Fibroblast of villous mesenchyme (primary cell): Measurements from ENCODE around the gene LHX1. TPM values are rescaled to one million over a fixed set of nuclear protein-coding genes. Genes with fewer than 3 reads are reported as not detected.

Experiments
- DNase-seq: peaks from one replicate; pipeline ENCODE4 v3.0.0-alpha.2; 2010; ENCODE audit warnings: low read depth
- H3K4me3 ChIP-seq: 2 replicates; pipeline ENCODE4 v1.5.1; 2011; ENCODE audit warnings: low read depth, mild to moderate bottlenecking, low read length
- total RNA-seq: library from RNA; depleted of rRNA; stranded (reverse); fragments of >200 nt; gene quantifications from 2 replicates; pipeline ENCODE4 v1.2.3, GENCODE V29; 2012
- TF ChIP-seq, protein P1 (sequence below): IDR thresholded peaks from 2 replicates; pipeline ENCODE4 v1.5.1; 2012; ENCODE audit warnings: low read depth, mild to moderate bottlenecking, low read length; ENCODE audit not compliant: insufficient read depth

Gene LHX1
- total RNA-seq, 1 donor: not detected

DNA sequence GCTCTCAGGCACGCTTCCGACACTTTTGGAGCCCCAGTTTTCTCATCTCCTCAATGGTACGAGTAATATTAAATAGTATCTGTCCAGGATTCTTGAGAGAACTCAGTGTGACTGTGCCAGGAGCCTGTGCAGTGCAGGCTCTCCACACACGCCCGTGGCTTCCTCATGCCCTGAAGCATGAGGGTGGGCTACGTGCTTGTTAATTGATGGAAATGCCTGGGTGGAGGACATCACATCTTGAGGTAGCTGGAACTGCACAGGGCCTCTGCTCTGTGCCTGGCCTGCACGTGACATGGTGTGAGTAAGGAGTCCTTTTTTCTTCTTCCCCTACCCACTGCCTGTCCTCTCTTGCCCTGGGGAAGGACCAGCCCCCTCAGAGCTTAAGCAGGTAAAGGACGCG, 43.1 kb upstream of the LHX1 start:
- no peak overlapping the region for H3K4me3 ChIP-seq
- TF ChIP-seq, protein P1, sequence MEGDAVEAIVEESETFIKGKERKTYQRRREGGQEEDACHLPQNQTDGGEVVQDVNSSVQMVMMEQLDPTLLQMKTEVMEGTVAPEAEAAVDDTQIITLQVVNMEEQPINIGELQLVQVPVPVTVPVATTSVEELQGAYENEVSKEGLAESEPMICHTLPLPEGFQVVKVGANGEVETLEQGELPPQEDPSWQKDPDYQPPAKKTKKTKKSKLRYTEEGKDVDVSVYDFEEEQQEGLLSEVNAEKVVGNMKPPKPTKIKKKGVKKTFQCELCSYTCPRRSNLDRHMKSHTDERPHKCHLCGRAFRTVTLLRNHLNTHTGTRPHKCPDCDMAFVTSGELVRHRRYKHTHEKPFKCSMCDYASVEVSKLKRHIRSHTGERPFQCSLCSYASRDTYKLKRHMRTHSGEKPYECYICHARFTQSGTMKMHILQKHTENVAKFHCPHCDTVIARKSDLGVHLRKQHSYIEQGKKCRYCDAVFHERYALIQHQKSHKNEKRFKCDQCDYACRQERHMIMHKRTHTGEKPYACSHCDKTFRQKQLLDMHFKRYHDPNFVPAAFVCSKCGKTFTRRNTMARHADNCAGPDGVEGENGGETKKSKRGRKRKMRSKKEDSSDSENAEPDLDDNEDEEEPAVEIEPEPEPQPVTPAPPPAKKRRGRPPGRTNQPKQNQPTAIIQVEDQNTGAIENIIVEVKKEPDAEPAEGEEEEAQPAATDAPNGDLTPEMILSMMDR: no peak
- no peak for DNase-seq

DNA sequence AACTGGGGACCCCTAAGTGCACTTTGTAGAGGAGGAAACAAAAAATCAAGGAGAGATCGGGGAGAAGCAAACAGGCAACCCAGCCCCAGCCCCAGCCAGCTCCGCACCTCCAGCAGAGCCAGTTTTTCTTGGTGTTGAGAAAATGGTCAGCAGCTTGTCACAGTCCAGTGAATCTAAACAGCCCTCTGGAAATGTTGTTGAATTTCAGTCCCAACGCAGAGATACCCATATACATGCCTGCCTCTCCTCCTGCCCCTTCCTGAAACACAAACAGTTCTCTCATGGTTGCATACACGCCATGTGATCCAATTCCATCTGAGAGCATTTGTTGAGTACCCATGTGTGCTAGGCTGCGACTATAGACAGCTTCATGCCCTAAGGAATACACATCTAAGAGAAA, 42.4 kb upstream of the LHX1 start:
- TF ChIP-seq, protein P1: no peak
- no peak overlapping the region for H3K4me3 ChIP-seq
- DNase-seq: no peak

DNA sequence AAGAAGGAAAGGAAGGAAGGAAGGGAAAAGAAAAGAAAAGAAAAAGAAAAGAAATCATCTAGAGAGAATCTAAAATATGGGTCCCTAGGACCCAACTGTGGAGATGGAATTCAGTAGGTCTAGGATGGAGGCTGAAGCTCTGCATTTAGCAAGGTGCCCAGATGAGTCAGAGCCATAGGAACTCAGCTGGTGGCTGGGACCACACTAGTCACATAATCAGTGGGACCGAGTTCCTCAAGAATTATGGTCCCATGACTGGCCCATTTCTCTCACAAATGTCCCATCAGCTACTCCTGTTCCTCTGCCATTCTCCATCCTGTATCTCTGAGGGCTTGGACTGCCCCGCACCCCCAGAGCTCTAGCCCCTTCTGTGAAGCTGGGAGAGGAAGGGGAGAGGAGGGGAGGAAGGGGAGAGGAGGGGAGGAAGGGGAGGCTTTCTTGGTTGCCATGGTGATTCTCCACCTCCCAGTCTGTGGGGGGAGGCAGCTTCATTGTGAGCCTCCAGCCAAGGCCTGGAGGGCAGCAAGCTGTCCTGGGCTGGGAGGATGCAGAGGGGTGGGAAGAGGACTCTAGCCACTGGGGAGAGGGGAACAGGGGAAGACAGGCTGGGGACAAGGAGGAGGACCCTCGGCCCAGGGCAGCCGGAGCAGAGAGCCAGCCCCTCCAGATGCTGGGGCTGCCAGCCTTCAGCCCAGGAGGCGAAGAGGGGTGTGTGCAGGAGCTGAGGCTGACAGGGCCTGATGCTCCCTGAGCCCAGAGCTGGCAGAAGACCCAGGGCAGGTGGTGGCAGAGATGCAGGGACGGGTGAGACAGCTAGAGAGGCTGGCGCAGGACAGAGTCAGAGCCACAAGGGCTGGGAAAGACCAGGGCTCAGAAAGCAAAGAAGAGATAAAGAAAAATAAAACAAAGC, 37.8 kb upstream of the LHX1 start:
- no peak for DNase-seq
- TF ChIP-seq, protein P1: no peak
- no peak overlapping the region for H3K4me3 ChIP-seq

DNA sequence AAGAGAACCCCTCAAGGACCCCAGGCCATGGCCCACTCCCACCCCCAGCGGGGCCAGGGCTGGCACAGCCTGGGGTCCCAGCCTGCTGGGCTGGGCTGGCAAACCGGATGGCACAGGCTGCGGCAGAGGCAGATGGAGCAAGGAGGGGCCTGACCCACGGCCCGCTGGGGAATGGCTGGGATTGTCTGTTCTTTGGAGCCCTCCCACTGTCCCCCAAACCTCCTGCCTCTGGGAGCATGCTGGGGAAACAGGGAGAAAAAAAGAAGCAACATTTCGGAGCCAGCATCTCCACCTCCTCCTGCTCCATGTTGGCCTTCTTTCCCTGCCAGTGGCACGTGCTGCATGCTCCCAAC, 37.1 kb upstream of the LHX1 start:
- no peak overlapping the region for H3K4me3 ChIP-seq
- no peak for DNase-seq
- TF ChIP-seq, protein P1: no peak

DNA sequence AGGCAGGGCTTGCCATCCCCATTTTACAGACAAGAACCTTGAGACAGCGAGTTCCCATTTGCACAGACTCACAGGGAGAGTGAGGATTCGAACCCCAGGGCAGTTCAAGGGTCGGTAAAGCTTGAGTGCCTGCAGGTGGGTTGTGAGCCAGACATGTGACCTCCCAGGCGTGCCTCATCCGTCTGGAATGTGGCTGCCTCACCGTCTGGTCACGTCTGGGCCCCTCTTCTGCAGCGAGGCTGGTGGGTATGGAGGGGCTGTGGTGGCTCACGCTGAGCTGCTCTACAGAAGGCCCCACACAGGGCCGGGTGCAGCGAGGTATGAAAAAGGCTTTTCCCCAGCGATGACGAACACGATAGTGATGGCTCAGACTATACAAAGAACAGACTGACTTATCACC, 35.8 kb upstream of the LHX1 start:
- TF ChIP-seq, protein P1: no peak
- H3K4me3 ChIP-seq: no peak overlapping the region
- peak; percentile 9 for DNase-seq

DNA sequence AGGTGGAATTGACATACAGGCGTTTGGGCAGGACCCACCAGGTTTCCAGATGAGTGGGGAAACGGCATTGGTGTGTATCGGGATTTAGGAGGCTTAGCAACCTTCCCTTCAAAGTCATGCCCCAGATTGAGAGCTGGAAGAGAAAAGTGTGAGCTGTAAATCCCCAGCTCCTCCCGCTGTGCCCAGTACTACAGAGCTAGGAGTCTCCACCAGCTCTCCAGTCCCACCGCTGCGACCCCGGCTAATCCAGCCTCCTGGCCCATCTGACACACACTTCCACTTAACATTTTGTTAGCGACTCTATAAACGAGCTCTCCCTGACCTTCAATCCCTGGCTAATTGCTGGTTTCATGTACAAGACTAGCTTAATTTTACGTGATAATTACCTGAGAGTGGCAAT, 29.9 kb upstream of the LHX1 start:
- TF ChIP-seq, protein P1: no peak
- H3K4me3 ChIP-seq: no peak overlapping the region
- no peak for DNase-seq
